GM19239 (cell line): ENCODE data around the gene TSPO2.

Experiments used
- DNase-seq: peaks from one replicate; pipeline ENCODE4 v3.0.0; 2011; ENCODE audit warnings: low spot score; ENCODE audit not compliant: insufficient read length
- FAIRE-seq: peaks from 2 replicates; lab custom pipeline; 2011; peaks lifted over from hg19 to GRCh38; lab: Jason Lieb, UNC

The TSPO2 gene

DNA sequence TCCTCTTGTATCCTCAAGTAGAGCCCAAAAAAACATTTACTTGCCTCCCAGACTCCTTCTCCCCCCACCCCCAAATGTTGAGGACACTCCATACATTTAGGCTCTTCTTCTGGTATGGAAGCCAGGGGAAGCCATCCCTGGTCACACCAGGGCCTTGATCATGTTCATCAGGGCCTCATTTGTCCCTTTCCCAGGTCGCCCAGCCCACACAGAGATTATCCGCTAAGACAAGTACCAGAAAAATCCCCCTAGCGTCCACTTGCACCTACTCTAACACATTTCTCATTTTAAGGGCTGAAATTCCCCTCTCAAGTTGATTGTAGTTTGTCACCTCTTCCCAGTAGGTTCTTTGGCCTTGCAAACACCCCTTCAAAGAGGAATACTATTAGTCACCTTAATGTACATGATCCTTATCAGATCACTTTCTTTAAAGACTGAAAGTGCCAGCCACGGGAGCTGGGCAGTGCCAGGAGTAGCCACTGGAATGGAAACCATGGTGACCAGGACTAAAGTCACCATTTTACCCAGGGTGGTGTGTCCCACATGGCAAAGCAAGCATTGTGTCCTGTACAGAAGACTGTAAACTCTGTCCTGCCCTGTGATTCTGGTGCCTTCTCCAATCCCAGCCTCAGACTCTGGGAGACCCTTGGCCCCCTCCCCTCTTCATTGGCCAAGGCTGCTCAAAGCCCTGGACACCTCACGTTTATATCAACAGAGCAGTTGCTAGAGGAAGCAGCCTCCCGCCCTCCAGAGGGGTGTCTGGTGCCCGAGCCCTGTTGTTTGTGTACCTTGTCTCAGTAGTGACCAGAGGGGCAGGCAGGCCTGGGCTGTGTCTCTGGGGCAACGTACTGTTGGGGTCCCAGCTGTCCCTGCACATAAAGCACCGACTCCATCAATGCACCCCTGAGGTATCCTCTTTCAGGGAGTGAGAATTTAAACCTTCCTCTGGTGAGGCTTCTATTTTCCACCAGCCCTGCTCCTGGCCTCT lies 5.8 kb downstream of the TSPO2 start:
- FAIRE-seq (no peak), DNase-seq (no peak)

- FAIRE-seq = no peak
- no peak for DNase-seq
Observed at GRCh38 chr6:41049521-41049920, 7.3 kb downstream of the TSPO2 start.

GRCh38 chr6:41049955-41050354 lies 7.7 kb downstream of the TSPO2 start:
- FAIRE-seq (no peak), DNase-seq (no peak)

- FAIRE-seq = no peak
Observed at GRCh38 chr6:41050536-41050935, 8.3 kb downstream of the TSPO2 start.

GRCh38 chr6:41051873-41052272 lies 9.6 kb downstream of the TSPO2 start:
- FAIRE-seq (peak; percentile 31), DNase-seq (no peak)

More at GRCh38 chr6:41050536-41050935, 8.3 kb downstream of the TSPO2 start:
- no peak for DNase-seq

GRCh38 chr6:41053041-41053440 lies 10.8 kb downstream of the TSPO2 start, which contains the start of gene APOBEC2:
APOBEC2 (plus strand) TSS chr6:41053202; CDS start chr6:41053348, 146 bp downstream.
- FAIRE-seq (no peak), DNase-seq (no peak)

DNA sequence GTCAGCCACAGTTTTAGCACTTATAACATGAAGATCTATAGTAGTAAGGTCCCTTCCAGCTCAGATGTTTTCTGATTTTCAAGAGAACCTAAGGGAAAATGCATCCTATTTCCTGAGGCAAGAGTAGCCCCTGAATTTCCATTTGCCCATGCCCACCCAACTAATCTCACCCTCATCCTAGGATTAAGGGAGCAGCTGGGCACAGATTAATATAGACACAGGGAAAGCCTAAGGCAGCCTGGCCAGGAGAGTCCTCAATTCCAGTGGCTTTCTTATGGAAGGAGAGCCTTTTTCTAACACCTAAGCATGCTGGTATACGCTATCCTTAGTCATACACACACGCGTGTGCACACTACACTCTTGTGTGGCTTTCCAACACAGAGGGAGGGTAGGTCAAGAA lies 12.2 kb downstream of the TSPO2 start:
- FAIRE-seq (no peak), DNase-seq (no peak)

DNA sequence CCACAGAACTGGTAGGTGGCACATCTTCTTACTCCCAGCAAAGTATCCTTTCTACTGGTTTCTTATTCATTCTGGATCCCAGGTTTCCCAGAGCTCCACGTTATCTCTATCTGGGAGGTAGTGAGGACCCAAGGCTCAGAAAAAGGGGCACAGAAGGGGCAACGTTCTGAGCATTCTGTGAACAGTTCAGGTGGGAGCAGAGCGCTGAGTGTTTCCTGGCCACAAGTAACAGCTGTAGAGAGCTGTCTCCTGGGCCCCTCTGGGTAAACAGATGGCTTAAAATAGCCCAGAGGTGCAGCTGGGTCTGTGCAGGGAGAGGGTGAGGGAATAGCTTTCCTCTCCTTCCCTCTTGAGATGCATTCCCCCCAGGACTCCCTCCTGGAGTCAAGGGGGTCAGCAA lies 12.9 kb downstream of the TSPO2 start:
- DNase-seq = no peak
- no peak for FAIRE-seq

DNA sequence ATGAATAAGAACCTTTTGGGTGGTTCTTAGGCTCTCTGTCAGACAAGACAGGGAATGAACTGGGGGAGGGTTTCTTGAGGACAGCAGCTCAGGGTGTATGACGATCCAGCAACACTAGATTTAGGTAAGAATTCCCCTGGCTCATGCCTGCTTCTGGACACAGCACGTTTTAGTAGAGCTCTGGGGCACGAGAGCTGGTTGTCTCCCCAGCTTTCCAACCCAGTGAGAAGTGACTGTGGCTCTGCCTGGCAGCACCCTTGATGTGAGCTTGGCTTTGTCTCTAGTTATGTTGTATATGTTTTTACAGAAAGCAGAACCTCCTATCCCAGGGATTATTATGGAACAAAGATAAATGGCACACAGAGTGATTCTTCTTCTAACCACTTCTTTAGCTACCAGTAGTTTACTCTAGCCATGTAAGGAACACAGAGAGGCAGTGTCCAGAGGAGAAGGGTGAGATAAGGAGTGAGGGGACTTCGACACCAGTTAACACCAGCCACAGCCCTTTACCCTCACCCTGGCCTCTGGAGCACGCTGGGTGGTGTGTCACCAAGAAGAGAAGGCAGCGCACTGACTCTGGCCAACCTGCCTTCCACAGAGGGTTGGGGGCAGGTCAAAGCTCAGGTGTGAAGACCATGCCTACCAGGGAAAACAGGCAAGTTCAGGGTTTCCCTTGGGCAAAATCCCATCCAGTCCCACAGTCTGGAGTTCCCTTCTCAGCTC lies 14.7 kb downstream of the TSPO2 start:
- DNase-seq (no peak), FAIRE-seq (no peak)

DNA sequence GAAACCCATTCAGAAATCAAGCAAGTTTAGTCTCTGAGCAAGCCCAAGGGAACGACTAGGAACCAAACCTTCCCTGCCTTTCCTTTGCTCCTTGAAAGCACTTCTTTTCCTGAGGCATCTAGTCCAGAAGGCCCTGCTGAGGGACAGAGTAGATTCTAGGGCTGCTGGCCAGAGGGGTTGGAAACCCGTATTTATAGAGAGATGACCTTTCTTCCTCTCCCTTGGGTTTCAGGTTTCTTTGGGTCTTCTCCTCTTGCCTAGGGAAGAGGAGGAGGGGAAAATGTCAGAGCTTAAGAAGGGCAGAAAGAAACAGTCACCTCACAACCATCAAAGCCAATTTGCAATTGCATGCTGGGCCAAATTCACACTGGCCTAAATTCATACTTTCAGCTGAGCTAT lies 16.5 kb downstream of the TSPO2 start:
- DNase-seq = no peak
- FAIRE-seq = no peak

DNA sequence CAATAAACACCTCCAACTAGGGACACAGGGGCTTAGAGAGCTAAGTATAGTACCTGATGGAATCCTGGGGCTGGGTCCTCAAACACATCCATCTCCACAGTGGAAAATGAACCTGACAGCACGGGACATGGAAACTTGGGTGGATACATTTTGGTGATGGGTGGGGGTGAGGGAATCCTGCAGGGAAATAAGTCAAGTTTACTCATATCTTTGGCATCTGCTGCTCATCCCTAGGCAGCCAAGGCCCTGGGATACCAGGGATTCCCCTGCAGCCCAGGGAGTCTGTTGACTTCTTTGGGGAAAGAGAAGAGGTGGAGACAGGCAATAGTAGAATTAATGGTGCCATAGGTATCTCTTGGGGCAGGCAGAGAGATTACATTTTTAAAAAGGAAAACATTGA lies 17.3 kb downstream of the TSPO2 start:
- FAIRE-seq = no peak
- no peak for DNase-seq

- FAIRE-seq (no peak), DNase-seq (no peak)
Observed at GRCh38 chr6:41061196-41061726, 19.0 kb downstream of the TSPO2 start.

DNA sequence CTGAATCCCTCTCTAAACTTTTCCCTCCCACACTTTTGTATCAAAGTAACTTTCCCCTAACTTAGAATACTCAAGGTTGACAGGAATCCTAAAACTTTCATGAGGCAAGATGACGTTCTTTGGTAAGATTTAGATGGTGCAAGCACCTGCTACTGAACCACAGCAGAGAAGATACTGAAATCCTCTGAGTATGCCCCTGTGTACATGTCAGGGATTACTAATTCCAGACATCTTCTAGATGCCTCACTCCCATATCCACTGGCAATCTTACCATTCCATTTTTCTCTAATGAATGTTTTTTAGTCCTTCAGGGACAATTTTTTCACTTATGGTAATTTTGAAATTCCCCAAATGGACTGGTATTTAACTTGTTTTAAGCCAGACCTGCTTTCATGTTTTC lies 19.8 kb downstream of the TSPO2 start:
- FAIRE-seq (no peak), DNase-seq (no peak)

DNA sequence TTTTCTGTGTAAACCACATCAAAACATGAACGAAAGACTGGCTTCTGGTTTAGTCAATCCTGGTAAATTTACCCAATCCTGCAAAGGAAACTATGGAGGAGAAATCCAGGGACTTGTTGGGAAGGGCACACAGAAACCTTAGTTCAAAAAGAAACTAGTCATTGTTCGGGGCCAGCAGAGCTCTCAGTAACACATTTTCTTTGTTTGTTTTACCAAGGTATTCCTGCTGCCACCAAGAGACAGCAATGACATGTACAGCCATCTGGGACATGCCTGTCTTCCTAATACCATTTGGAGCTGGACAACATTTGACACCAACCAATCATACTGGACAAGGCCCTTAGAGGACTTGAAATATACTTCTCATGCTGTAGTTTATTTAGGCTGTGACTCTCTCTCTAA lies 21.6 kb downstream of the TSPO2 start:
- no peak for DNase-seq
- no peak for FAIRE-seq

DNA sequence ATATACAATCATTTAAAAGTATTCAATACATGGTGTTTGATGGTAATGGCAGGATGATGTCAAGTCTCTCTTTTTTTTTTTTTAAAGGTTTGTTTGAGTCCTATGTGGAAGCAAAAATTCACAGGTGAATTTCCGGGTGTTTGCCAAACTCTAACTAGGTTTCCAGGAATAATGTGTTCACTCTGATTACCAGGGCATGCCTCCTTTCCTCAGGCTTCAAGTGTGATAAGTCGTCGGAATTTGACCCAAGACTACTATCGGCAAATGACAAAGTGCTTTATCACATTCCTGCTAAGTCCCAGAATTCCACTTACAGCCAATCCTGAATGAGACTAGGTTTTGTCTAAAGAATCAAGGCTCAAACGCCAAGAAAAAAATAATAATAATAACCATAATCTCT lies 22.6 kb downstream of the TSPO2 start:
- DNase-seq = no peak
- FAIRE-seq = no peak

GRCh38 chr6:41065550-41066026 lies 23.3 kb downstream of the TSPO2 start:
- no peak for DNase-seq
- FAIRE-seq = no peak

- DNase-seq (no peak), FAIRE-seq (peak; percentile 91)
Observed at GRCh38 chr6:41066867-41067304, 24.6 kb downstream of the TSPO2 start.

GRCh38 chr6:41071501-41071922 lies 29.2 kb downstream of the TSPO2 start:
- FAIRE-seq = no peak
- DNase-seq = peak; percentile 37

DNA sequence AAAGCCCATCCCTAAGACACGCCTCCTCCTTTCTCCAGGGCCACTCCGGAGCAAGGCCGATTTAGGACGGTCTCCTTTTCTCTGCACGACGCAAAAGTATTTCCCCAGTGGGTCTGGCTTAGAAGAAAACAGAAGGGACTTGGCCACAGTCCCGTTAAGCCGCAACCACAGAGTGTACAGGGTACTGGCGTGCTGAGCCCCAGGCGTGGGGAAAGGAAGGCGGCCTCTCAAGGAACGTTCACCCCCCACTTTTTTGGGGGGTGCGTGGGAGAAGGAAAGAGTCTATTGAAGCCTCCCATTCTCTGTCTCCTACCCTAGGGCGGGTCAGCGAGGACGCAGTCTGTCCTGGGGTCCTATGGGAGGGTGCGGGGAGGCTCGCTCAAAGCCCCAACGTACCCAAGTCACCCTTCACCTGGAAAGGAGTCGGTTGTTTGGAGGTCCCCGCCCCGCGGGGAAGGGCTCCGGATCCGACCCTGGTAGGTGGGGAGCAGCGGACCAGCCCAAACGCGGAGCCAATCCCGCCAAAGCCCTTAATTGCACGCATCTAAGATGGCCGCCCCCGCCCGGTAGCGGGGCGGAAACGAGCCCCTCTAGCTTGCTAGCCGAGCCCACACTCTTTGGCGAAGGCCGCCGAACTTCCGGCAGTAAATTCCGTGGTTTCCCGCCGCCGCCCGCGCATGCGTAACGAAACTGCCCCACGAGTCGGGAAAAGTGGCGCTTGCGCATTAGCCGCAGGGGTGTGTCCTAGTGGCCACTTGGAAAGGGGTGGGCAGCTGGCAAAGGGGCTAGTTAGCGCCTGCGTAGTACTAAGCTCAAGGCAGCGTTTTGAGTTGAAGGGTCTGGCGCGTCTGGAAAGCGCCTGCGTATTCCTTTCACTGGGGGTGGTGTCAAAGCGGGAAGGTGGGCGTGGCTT lies 29.9 kb downstream of the TSPO2 start, which contains the start of gene OARD1:
Gene OARD1, minus strand, starts transcription at position 434 of the 913 bp plus-strand sequence. CDS start 722 bp downstream, outside the sequence.
- DNase-seq (peak; percentile 66), FAIRE-seq (no peak)

GRCh38 chr6:41072836-41073202 lies 30.6 kb downstream of the TSPO2 start, which contains the start of gene NFYA:
NFYA (plus strand) TSS chr6:41072974; CDS start chr6:41079090, 6,116 bp downstream.
- peak; percentile 84 for DNase-seq
- FAIRE-seq = peak; percentile 100
